Left renal pelvis (tissue), 4 donors: Measurements from ENCODE around the gene ITPK1. TPM values are rescaled to one million over a fixed set of nuclear protein-coding genes. Genes with fewer than 3 reads are reported as not detected.

Experiments
- DNase-seq, 4 donors: peaks; one replicate each; pipeline ENCODE4 v3.0.0-alpha.2; 2013; ENCODE audit warnings: low read depth in 4 of 4, low spot score in 3 of 4
- polyA plus RNA-seq, 4 donors: library from polyadenylated mRNA; unstranded; fragments of 120-200 nt; gene quantifications; one replicate each; pipeline ENCODE4 v1.2.1, GENCODE V29; 2013; ENCODE audit not compliant: insufficient read length in 4 of 4

ITPK1 gene
- polyA plus RNA-seq, 4 donors, result 16.5 to 33.7 (median 28.0) TPM

DNA sequence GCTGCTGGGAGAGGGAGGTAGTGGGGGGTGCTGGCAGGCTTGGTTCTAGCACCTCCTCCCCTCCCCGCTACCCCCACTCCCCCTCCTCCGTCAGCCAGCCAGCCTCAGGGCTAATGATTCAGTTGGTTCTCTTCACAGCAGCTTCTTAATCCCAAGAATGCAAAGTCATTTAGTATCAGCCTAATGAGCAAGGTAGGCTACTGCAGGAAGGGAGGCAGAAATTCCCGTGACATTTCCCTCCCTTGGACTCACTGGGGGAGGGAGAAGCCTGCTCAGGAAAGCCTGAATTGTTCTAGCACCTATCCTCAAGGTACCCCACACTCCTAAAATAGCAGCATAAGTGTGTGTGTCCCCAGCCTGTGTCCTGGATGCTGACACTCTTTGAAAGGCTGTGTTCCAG is 29.8 kb downstream of the ITPK1 start:
- no peak for DNase-seq

DNA sequence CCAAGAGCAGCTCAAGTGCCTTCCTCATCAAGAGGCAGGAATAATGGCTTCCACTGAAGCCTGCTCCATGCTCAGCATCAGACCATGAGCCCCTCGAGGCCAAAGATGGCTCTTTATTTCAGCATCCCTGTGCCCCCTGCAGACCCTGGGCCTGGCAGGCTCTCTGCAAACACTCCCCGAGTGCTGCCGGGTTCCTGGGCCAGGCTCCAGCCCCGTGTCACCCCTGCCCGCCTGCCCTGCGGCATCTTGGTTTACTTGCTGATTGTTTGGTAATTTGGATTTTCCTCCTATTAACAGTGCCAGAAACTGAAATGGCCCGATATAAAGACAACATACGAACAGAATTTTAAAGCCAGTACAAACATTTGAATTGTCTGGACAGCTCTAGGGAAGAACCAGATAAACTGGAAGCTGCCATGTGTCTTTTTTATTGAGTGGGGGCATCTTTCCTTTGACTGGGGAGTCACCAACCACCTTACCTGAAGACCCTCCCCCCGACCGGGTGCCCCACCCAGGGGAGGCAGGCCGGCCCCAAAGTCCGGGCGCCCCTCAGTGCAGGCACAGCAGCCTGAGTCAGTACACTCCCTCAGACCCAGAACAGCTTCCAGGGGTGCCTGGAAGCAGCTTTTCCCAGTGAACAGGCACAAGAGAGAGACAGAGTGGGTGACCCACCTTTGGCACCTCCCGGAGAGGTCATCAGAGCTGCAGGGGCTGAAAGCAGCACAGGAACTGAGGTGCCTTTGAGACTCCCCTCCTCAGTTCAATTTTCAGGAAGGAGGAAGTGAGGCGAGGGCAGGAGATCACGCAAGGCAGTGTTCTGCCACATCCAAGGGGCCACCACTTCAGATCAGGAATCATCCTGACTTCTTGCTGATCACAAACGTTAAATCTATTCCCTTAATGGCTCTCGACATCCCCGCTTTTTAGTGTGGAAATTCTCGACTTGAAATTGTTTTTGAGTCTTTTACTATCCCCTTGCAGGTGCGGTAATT is 30.6 kb downstream of the ITPK1 start:
- DNase-seq, result no peak

DNA sequence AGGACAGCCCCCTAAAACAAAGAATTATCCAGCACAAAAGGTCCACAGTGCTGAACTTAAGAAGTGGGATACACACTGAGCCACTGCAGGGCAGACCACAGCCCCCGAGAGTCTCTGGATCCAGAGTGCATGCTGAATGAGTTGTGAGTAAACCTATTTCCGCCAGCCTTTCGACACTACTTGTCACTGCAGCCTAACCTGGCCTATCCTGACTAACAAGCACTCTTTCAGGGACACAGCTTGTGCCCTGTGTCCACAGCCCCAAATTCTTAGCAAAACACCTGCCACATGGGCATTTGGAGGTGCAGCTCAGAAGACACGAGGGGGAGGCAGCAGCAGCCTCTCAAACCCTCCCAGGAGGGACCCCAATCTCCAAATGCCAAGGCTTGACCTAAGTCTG is 31.3 kb downstream of the ITPK1 start:
- DNase-seq, result no peak

- DNase-seq, result no peak
These were observed 31.8 kb downstream of the ITPK1 start for GRCh38 chr14:93083917-93084316.

DNA sequence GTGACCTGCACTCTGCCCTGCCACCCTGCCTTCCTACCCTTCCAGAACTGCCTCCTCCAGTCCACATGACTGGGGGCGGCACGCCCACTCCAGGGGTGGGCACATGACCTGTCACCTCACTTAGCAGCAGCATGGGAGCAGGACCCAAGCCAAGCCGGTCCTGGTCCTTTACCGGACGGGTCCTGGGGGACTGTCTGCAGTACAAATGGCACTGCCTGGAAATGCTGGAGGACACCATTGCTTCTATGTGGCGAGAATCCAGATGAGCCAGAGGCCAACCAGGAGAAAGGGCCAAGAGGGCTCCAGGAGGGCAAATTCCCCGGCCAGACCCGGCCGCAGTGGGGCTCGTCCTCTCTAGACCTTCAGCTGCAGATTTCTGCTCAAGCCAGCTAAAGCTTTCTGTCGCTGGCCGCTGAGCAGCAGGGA is 33.1 kb downstream of the ITPK1 start:
- no peak for DNase-seq

DNA sequence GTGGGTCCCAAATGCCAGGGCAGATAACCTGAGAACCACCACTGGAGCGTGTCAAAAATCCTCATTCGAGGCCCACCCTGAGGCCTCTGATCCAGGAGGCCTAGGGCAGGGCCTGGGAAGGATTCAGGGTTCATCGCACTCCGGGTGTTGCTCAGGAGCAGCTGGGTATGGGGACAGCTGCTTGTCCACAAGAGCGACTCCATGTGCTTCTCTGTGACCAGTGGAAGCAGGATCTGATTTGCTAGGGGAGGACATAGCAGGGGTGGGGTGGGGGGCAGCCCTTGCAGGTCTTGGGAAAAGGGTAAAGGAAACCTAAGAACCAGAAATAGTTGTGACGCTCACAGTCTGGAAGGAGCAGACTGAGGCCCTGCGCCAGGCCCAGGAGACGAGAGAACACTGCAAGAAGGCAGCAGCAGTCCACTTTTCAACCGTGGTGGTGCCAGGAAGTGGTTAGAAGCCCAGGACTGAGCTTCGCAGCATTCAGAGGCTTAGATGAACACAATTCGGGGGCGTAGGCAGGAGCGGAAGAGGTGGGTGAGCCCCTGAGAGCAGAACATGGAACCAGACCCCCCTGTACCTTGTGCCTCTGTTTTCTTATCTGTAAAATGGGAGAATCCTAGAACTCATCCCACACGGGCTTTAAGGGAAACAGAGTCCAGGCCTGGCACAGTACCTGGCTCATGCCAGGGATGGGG is 33.7 kb downstream of the ITPK1 start:
- no peak for DNase-seq

DNA sequence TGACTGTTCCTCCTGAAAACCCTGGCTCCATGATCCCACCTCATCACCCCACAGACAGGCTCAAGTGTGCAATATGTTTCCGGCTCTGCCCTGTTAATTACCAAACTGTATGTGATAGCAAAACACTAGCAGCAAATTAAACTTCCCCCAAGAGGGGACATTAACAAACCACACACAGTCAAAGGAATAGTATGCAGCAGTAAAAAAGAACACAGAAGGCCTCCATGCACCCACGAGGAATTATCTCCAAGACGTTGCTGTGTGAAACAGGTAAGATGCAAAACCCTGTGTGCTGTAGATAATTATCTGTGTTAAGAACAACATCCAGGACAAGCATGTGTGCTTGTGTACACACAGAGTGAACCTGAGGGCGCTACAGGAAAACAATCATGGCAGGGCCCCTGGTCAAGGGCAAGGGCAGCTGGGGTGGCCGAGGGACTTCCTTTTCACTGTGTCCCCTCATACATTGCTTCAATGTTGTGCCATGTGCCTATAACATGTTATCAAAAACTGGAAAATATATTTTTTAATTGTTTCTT is 35.8 kb downstream of the ITPK1 start:
- no peak for DNase-seq

DNA sequence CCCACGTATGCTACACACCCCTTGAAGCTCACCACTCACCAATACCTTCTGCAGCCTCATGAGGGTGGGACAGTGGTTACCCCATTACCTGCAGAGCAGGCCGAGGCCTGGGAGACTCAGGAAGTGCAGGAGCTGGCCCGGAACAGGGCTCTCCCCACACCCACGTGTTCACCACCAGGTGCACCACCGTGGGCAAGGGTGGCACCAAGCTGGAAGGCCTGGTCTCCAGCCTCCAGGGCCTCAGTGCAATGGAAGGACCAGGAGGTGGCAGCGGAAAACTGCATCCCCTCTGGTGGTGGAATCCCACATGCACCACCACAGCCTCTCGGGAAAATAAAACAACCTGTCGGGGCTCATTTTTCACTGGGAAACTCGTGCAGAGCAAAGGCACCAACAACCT is 36.4 kb downstream of the ITPK1 start:
- no peak for DNase-seq

GRCh38 chr14:93078870-93079269 is 36.9 kb downstream of the ITPK1 start:
- no peak for DNase-seq

DNA sequence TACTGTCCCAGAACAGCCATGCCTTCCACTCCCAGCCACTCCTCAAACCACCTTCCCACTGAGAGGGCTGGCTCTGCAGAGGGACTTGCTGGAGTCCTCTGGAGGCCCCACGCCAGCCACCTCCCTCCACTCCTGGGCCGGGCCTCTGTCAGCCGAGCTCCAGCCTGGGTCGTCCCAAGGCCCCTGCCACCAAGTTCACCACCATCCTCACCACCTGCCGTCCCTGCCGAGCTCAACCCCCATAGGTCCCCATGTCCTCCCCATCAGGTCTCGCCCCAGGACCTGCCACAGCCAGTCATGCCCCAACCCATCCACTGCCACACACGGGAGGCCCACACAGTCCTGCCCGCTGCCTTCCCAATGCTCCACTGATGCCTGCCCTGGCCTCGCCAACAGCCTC is 39.0 kb downstream of the ITPK1 start:
- DNase-seq, result no peak

GRCh38 chr14:93075891-93076290 is 39.8 kb downstream of the ITPK1 start:
- no peak for DNase-seq

- no peak for DNase-seq
These were observed 41.6 kb downstream of the ITPK1 start for GRCh38 chr14:93073910-93074769.

DNA sequence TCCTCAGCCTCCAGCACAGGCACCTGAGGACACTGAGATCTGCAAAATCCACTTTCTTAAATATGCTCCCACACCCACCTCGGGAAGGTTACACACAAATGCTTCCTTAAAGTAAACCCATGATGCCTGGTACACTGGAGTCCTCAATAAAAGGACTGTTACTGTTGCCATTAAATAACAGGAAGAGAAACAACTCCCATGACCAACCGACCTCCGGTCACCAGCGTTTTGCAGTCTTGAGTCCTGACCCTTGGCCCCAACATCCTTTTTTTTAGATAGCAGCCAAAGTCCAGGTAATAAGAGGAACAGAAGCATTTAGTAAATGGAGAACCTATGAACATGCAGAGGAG is 42.4 kb downstream of the ITPK1 start:
- no peak for DNase-seq

DNA sequence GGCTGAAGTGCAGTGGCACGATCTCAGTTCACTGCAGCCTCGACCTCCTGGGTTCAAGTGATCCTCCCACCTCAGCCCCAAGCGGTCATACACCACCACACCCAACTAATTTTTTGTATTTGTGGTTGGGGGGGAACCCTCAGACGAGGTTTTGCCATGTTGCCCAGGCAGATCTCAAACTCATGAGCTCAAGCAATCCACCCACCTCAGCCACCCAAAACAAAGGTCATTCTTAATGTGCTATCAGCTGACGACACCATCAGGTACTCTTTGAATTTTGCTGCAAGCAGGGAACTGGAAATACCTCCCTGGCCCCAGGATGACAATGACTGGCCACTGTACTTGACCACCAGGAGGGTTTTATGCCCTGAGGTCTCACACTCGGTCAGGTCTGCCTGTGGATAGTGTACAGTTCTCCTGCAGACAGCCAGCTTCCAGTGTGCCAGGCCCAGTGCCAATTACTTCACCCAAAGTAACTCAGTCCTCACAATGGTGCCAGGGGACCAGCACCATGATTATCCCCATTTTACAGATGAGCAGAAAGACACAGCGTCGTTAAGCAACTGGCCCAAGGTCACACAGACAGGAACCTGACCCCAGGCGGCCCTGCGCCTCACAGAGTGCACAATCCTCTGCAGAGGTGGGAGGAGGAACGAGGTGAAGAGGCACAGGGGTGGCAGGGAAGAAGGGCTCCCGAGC is 42.9 kb downstream of the ITPK1 start:
- no peak for DNase-seq

DNA sequence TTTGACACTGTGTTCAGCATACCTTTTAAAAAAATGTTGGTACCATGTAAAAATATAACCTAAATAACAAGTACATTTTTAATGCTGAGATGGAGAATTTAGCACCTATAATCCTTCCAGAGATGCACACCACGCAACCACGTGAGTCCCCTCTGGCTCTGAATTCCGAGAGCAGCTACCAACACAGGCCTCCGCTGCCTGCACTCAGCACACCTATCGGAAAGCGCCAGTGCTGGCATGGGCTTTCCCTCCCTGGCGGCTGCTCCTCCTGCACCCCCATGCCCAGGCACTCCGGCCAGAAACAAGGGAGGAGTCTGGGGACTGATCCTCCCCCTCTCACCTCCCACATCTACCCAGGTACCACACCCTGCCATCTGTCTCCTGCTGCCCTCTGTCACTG is 47.0 kb downstream of the ITPK1 start:
- no peak for DNase-seq

DNA sequence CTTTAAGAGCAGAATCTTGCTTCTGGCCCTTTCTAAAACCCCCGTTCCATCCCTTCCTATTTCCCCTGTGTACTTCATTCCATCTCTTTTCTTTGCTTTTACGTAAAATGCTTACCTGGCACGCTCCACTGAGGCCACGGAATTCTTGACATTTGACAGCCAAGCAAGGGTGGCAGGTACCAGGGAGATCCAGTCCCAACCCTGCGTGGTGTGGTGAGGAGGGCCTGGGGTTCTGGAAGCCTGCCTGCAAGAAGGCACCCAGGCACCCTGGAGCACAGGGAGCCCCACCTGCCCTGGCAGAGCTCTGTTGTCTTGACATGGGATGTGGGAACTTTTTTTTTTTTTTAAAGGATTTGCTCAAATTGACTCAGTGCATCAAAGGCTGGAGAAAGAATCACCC is 48.6 kb downstream of the ITPK1 start:
- DNase-seq, result no peak

DNA sequence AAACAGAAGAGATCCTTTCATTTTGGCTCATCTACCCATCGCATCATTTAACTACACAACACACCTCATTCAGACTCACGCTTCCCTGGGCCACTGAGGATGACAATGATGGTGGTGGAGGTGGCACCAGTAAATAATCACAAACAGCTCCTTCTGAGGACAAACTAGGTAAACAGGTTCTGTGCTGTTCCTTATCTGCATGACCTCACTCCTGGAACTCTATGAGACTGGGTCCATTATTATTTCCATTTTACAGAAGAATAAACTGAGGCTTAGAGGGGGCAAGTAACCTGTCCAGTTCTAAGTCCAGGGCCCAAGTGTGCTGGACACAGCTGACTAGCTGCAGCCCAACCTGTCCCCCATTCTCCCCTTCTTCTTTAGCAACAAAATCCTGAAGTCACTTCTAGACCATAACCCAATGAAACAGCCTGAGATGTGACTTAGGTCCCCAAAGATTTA is 50.4 kb downstream of the ITPK1 start:
- DNase-seq, result no peak

DNA sequence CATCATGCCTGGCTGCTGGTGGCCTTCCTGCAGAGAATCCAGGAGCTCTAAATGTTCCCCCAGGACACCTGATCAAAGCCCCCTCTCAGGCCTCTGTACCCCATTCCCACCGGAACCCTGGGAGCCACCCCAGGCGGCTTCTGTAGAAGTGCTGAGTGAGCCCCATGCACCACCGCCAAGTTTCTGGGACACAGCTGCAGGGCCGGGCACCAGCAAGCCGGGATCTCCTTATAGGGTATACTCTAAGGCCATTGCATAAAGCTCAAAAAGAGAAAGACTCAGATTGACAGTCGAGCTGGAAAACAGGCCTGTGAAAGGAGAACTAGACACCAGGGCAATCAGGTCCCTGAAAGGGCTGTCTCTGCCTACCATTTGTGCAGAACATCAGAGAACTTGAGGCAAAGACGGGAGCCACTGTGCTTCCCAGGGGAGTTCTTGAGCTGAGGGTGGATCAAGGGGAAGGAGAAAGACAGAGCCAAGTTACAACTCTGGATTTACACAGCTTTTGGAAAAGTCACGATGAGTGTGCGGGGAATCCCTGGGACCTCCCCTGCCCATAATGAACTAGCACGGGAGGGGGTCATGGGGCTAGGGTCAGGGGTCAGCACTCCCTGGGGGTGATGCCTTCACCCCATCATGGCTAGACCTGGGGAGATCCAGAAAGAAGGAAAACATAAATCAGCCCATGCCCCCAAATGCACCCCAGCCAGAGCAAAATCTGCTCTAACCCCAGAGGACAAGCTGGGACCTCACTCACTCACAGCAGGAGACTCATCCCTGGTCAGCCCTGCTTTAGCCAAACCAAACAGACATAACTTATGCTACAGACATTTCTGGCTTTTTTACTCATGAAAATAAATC is 51.1 kb downstream of the ITPK1 start:
- no peak for DNase-seq

- no peak for DNase-seq
These were observed 52.3 kb downstream of the ITPK1 start for GRCh38 chr14:93063393-93063792.
